ENCODE results near the gene CEP19. TPM values are rescaled to one million over a fixed set of nuclear protein-coding genes. Genes with fewer than 3 reads are reported as not detected.
"Not testable (repeated sequence)": the region's sequence is repeated elsewhere in the genome, so short reads cannot be mapped to it uniquely, and the experiment has no call there.

CEP19 gene
- polyA plus RNA-seq, 4 donors, result 0.22 to 1.6 (median 0.75) TPM; not detected in 1

DNA sequence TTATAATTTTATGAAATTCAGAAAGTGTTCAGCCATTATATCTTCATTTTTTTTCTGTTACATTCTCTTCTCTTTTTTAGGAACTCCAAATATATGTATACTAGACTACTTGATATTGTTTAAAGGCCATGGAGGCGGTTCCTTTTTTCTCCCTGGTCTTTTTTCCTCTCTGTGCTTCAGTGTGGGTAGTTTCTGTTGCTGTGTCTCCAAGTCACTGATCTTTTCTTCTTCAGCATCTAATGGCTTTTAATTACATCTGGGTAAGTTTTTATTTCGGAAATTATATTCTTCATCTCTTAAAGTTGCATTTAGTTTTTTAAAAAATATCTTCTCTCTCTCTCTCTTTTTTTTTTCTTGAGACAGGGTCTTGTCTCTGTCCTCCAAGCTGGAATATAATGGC is 9.0 kb upstream of the CEP19 start:
- H3K4me1 ChIP-seq (ENCODE audit: control insufficient read depth in 3 of 3, insufficient read depth in 2 of 3, low read depth in 1 of 3, low read length in 2 of 3), result peaks cover 0 to 4% (median 0%) of the 10 kb centered on the region in 3 donors
- peaks cover 0 to 4% of the 10 kb centered on the region in 2 donors for H3K9me3 ChIP-seq (ENCODE audit: control insufficient read depth in 2 of 2, insufficient read depth in 1 of 2, low read depth in 1 of 2, low read length in 1 of 2)
- WGBS, 3 donors, result 49 to 98% (median 95%) methylated on average over 2 of the region's 2 CpGs
- H3K4me3 ChIP-seq (ENCODE audit: low read depth in 1 of 3, low read length in 3 of 3), result no peak overlapping the region
- no peaks in the 10 kb centered on the region for H3K27me3 ChIP-seq (ENCODE audit: control insufficient read depth in 3 of 3, insufficient read depth in 3 of 3, low read length in 3 of 3)
- H3K36me3 ChIP-seq (ENCODE audit: control insufficient read depth in 3 of 3, insufficient read depth in 2 of 3, low read depth in 1 of 3, low read length in 3 of 3), result peaks cover 0 to 15% (median 0%) of the 10 kb centered on the region in 3 donors
- no peak for FAIRE-seq
- no peak for DNase-seq
- H3K27ac ChIP-seq (ENCODE audit: low read depth in 1 of 3, low read length in 2 of 3), result no peak overlapping the region

DNA sequence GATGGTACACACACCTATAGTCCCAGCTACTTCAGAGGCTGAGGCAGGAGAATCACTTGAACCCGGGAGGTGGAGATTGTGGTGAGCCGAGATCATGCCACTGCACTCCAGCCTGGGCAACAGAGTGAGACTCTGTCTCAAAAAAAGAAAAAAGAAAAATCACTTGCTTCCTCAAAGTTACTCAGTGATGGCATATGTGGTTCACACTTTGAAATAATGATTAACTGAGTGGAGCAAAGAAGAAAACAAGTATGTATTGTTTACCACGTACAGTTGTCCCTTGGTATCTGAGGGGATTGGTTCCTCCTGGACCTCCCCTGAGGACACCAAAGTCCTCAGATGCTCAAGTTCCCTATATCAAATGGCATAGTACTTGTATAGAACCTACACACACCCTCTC is 5.1 kb upstream of the CEP19 start:
- H3K9me3 ChIP-seq (ENCODE audit: control insufficient read depth in 2 of 2, insufficient read depth in 1 of 2, low read depth in 1 of 2, low read length in 1 of 2); H3K27ac ChIP-seq (ENCODE audit: low read depth in 1 of 3, low read length in 2 of 3); H3K4me3 ChIP-seq (ENCODE audit: low read depth in 1 of 3, low read length in 3 of 3); H3K4me1 ChIP-seq (ENCODE audit: control insufficient read depth in 3 of 3, insufficient read depth in 2 of 3, low read depth in 1 of 3, low read length in 2 of 3); H3K27me3 ChIP-seq (ENCODE audit: control insufficient read depth in 3 of 3, insufficient read depth in 3 of 3, low read length in 3 of 3); DNase-seq; FAIRE-seq: not testable (repeated sequence)
- peaks cover 0 to 14% (median 0%) of the 10 kb centered on the region in 3 donors for H3K36me3 ChIP-seq (ENCODE audit: control insufficient read depth in 3 of 3, insufficient read depth in 2 of 3, low read depth in 1 of 3, low read length in 3 of 3)
- 75 to 88% (median 81%) methylated on average over 3 of the region's 3 CpGs for WGBS, 3 donors

DNA sequence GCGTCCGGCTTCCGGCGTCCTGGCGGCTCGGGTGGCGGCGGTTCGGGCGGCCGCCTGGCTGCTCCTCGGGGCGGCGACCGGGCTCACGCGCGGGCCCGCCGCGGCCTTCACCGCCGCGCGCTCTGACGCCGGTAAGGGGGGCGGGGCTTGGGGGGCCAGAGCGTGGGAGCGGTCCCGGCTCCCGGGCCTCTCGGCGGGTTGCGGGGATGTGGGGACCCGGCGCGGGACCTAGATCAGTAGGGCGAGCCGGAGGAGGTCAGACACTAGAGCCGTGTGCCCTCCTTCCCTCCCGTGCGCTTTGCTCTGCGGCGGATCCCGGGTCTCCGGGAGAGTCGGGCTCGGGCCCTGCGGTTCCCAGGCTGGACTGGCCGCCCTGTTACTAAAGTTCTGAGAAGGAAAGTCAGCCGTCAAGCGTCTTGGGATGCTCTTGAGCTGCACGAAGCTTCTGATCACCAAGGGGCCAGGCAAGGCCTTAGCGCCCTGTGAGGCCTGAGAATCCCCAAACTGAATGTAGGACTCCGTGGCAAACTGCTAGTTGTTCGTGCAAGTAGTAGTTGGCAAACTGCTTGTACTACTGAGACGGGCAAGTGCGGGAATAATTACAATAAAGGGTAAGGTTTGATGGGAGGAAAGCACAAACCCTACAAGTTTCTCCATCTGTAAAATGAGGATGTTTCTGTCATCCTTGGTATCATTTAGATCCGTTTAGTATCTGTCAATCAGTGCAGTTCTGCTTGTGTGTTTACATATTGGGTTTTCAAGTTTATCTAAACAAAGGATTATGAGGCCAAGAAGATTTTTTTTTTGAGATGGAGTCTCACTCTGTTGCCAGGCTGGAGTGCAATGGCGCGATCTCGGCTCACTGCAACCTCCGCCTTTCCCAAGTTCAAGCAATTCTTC is 714 bp upstream of the CEP19 start:
- DNase-seq, result peak in 1 of 2 donors; percentile 67
- Histone ChIP-seq H3K9me3 (ENCODE audit: control insufficient read depth in 2 of 2, insufficient read depth in 1 of 2, low read depth in 1 of 2, low read length in 1 of 2) (no peaks in the 10 kb centered on the region), H3K4me3 (ENCODE audit: low read depth in 1 of 3, low read length in 3 of 3) (peak overlapping the region; percentile 63 to 93 (median 64)), H3K4me1 (ENCODE audit: control insufficient read depth in 3 of 3, insufficient read depth in 2 of 3, low read depth in 1 of 3, low read length in 2 of 3) (peaks cover 0 to 6% (median 3%) of the 10 kb centered on the region in 3 donors), H3K36me3 (ENCODE audit: control insufficient read depth in 3 of 3, insufficient read depth in 2 of 3, low read depth in 1 of 3, low read length in 3 of 3) (peaks cover 0 to 2% (median 0%) of the 10 kb centered on the region in 3 donors), H3K27me3 (ENCODE audit: control insufficient read depth in 3 of 3, insufficient read depth in 3 of 3, low read length in 3 of 3) (no peaks in the 10 kb centered on the region), H3K27ac (ENCODE audit: low read depth in 1 of 3, low read length in 2 of 3) (peak overlapping the region; percentile 92 to 93 (median 93))
- no peak for FAIRE-seq
- 5% methylated on average over 56 to 64 of the region's 64 CpGs for WGBS, 3 donors

DNA sequence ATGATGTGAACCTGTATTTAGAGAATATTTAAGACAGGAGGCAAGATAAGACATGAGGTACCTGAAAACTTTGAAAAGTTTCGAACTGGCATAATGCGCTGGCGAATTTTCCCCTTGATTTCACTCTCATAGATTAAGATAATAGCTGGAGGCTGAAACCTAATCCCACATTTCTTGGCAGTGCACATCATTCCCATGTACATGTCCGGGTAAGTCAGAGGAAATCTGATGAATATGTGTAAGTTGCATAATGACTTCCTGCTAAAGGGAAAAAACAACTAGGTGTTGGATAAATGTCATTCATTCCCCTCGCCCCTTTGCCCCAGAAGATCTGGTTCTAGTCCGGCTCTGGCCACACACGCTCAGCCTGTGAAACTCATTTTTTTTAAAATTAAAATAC is 3.6 kb downstream of the CEP19 start:
- H3K27me3 ChIP-seq (ENCODE audit: control insufficient read depth in 3 of 3, insufficient read depth in 3 of 3, low read length in 3 of 3), result no peaks in the 10 kb centered on the region
- H3K9me3 ChIP-seq (ENCODE audit: control insufficient read depth in 2 of 2, insufficient read depth in 1 of 2, low read depth in 1 of 2, low read length in 1 of 2), result no peaks in the 10 kb centered on the region
- FAIRE-seq (no peak), DNase-seq (no peak)
- WGBS, 3 donors, result 85 to 86% (median 85%) methylated on average over 7 of the region's 7 CpGs
- peaks cover 0 to 9% (median under 1%) of the 10 kb centered on the region in 3 donors for H3K4me1 ChIP-seq (ENCODE audit: control insufficient read depth in 3 of 3, insufficient read depth in 2 of 3, low read depth in 1 of 3, low read length in 2 of 3)
- no peak overlapping the region for H3K27ac ChIP-seq (ENCODE audit: low read depth in 1 of 3, low read length in 2 of 3)
- no peaks in the 10 kb centered on the region for H3K36me3 ChIP-seq (ENCODE audit: control insufficient read depth in 3 of 3, insufficient read depth in 2 of 3, low read depth in 1 of 3, low read length in 3 of 3)
- H3K4me3 ChIP-seq (ENCODE audit: low read depth in 1 of 3, low read length in 3 of 3), result no peak overlapping the region

DNA sequence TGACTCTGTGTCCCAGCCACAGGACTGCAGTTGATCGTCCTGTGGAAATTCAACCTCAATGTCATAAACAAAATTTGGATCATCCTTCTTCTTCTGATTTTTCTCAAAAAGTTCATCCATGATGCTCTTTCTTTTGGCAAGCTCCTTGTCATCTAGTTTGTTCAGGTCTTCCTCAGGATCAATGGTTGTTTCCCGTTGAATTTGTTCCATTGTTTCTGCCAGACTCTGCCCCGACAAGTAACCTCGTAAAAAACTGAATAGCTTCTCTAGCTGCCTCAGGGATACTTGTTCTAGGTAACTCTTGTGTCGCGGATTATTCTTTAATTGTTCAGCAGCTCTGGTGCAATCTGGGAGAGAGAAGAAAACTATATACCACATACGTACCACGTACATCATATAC is 4.5 kb downstream of the CEP19 start:
- H3K9me3 ChIP-seq (ENCODE audit: control insufficient read depth in 2 of 2, insufficient read depth in 1 of 2, low read depth in 1 of 2, low read length in 1 of 2), result no peaks in the 10 kb centered on the region
- H3K4me1 ChIP-seq (ENCODE audit: control insufficient read depth in 3 of 3, insufficient read depth in 2 of 3, low read depth in 1 of 3, low read length in 2 of 3), result peaks cover 0 to 9% (median 0%) of the 10 kb centered on the region in 3 donors
- H3K27ac ChIP-seq (ENCODE audit: low read depth in 1 of 3, low read length in 2 of 3), result no peak overlapping the region
- no peaks in the 10 kb centered on the region for H3K27me3 ChIP-seq (ENCODE audit: control insufficient read depth in 3 of 3, insufficient read depth in 3 of 3, low read length in 3 of 3)
- H3K4me3 ChIP-seq (ENCODE audit: low read depth in 1 of 3, low read length in 3 of 3), result no peak overlapping the region
- no peaks in the 10 kb centered on the region for H3K36me3 ChIP-seq (ENCODE audit: control insufficient read depth in 3 of 3, insufficient read depth in 2 of 3, low read depth in 1 of 3, low read length in 3 of 3)
- FAIRE-seq (no peak), DNase-seq (no peak)
- WGBS, 3 donors, result 91 to 93% (median 92%) methylated on average over 8 of the region's 8 CpGs

DNA sequence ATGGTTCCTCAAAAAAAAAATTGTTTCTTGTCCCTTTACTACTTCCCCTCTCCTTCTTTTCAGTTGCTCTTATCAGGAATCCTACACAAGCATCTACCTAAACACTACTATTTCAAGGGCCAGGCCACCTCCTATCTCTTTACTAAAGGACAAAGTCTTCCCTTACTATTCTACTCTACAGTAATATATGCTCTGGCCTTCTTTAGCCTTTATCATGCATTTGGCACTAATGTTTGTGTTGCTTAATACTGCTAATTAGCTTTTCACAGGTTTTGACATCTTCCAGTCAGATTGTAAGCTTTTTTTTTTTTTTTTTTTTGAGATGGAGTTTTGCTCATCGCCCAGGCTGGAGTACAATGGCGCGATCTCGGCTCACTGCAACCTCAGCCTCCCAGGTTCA is 5.3 kb downstream of the CEP19 start:
- WGBS, 3 donors, result 96 to 100% (median 98%) methylated on average over 4 of the region's 4 CpGs
- peak; percentile 39 to 57 for DNase-seq
- no peaks in the 10 kb centered on the region for H3K27me3 ChIP-seq (ENCODE audit: control insufficient read depth in 3 of 3, insufficient read depth in 3 of 3, low read length in 3 of 3)
- H3K4me1 ChIP-seq (ENCODE audit: control insufficient read depth in 3 of 3, insufficient read depth in 2 of 3, low read depth in 1 of 3, low read length in 2 of 3), result peaks cover 0 to 9% (median 0%) of the 10 kb centered on the region in 3 donors
- no peaks in the 10 kb centered on the region for H3K36me3 ChIP-seq (ENCODE audit: control insufficient read depth in 3 of 3, insufficient read depth in 2 of 3, low read depth in 1 of 3, low read length in 3 of 3)
- H3K27ac ChIP-seq (ENCODE audit: low read depth in 1 of 3, low read length in 2 of 3), result no peak overlapping the region
- FAIRE-seq, result no peak
- H3K9me3 ChIP-seq (ENCODE audit: control insufficient read depth in 2 of 2, insufficient read depth in 1 of 2, low read depth in 1 of 2, low read length in 1 of 2), result no peaks in the 10 kb centered on the region
- H3K4me3 ChIP-seq (ENCODE audit: low read depth in 1 of 3, low read length in 3 of 3), result no peak overlapping the region

DNA sequence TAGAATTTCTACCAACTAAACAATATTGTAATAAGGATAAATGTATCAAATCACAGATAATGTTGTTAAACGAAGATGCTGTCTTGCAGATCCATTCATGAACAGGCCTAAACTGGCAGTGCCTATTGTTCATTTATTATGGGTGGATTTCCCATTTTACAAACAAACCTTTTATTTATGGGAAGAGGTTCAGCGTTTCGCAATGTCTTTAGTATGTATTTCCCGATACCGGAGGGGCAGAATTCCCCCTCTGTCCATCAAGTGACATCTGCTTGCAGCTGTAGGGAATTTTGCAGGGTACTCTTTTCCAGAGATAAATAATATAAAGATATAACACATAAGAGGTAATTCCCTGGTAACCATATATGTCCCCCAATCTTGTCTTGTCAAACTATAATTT is 5.7 kb downstream of the CEP19 start:
- peaks cover 0 to 6% (median 0%) of the 10 kb centered on the region in 3 donors for H3K4me1 ChIP-seq (ENCODE audit: control insufficient read depth in 3 of 3, insufficient read depth in 2 of 3, low read depth in 1 of 3, low read length in 2 of 3)
- no peaks in the 10 kb centered on the region for H3K36me3 ChIP-seq (ENCODE audit: control insufficient read depth in 3 of 3, insufficient read depth in 2 of 3, low read depth in 1 of 3, low read length in 3 of 3)
- H3K9me3 ChIP-seq (ENCODE audit: control insufficient read depth in 2 of 2, insufficient read depth in 1 of 2, low read depth in 1 of 2, low read length in 1 of 2), result no peaks in the 10 kb centered on the region
- no peak overlapping the region for H3K27ac ChIP-seq (ENCODE audit: low read depth in 1 of 3, low read length in 2 of 3)
- H3K4me3 ChIP-seq (ENCODE audit: low read depth in 1 of 3, low read length in 3 of 3), result no peak overlapping the region
- 41 to 66% (median 62%) methylated on average over 5 of the region's 5 CpGs for WGBS, 3 donors
- H3K27me3 ChIP-seq (ENCODE audit: control insufficient read depth in 3 of 3, insufficient read depth in 3 of 3, low read length in 3 of 3), result no peaks in the 10 kb centered on the region
- no peak for FAIRE-seq
- no peak for DNase-seq

DNA sequence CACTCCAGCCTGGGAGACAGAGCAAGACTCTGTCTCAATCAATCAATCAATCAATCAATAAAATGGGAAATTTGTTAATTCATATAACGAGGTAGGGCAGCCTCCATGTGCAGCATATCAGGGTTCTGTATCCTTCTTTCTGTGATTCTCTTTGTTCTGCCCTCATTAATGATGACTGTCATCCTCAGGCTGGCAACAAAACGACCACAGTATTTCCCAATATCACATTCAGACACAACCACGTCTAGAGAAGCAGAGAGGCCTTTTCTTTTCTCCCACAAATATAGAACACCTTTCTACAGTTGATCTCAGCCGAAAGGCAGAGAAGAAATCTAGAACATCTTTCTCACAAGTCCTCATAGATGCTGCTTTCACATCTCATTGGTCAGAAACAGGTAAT is 11.2 kb downstream of the CEP19 start:
- Histone ChIP-seq H3K4me1 (ENCODE audit: control insufficient read depth in 3 of 3, insufficient read depth in 2 of 3, low read depth in 1 of 3, low read length in 2 of 3) (peaks cover 0 to under 1% (median 0%) of the 10 kb centered on the region in 3 donors), H3K27me3 (ENCODE audit: control insufficient read depth in 3 of 3, insufficient read depth in 3 of 3, low read length in 3 of 3) (no peaks in the 10 kb centered on the region), H3K27ac (ENCODE audit: low read depth in 1 of 3, low read length in 2 of 3) (no peak overlapping the region), H3K4me3 (ENCODE audit: low read depth in 1 of 3, low read length in 3 of 3) (no peak overlapping the region), H3K9me3 (ENCODE audit: control insufficient read depth in 2 of 2, insufficient read depth in 1 of 2, low read depth in 1 of 2, low read length in 1 of 2) (no peaks in the 10 kb centered on the region), H3K36me3 (ENCODE audit: control insufficient read depth in 3 of 3, insufficient read depth in 2 of 3, low read depth in 1 of 3, low read length in 3 of 3) (no peaks in the 10 kb centered on the region)
- FAIRE-seq (no peak), DNase-seq (no peak)
- WGBS, 3 donors, result 72 to 86% (median 80%) methylated on average over 4 of the region's 4 CpGs
